ENCODE measurements around the gene LPCAT3. TPM values are rescaled to one million over a fixed set of nuclear protein-coding genes. Genes with fewer than 3 reads are reported as not detected.
A peak's percentile ranks its signal among the peaks of the same experiment; 100 is the strongest.
"Not testable (repeated sequence)": the region's sequence is repeated elsewhere in the genome, so short reads cannot be mapped to it uniquely, and the experiment has no call there.

Gene LPCAT3
- polyA plus RNA-seq, 3 donors from 2014 or later, result 18.4 to 39.2 (median 34.8) TPM

DNA sequence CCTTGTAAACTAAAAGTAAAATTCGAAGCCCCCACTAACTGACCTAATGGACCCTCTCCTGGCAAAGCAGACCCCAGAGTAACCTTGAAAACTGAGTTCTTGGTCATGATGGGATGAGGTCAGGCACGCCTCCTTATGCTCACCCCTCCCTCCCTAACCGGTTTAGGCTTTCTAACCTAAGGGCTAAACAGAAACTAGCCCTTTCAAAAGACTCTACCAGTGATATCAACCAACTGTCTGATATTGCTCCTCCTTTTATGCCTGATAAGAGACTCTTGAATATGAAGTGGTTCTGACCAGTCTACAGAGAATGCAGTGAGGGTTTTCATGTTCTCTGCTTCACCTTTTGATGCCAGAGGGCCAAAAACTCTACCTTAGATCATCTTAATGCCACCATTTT is 4.8 kb upstream of the LPCAT3 start:
- Mint-ChIP-seq H3K36me3 (no peaks in the 10 kb centered on the region), H3K27ac (no peak overlapping the region), H3K27me3 (ENCODE audit: low read depth in 3 of 3) (peaks cover 0 to 5% (median 0%) of the 10 kb centered on the region in 3 donors), H3K4me1 (peaks cover 4 to 9% of the 10 kb centered on the region in 2 donors), H3K9me3 (no peaks in the 10 kb centered on the region), H3K4me3 (no peak overlapping the region)
- no peak for DNase-seq

DNA sequence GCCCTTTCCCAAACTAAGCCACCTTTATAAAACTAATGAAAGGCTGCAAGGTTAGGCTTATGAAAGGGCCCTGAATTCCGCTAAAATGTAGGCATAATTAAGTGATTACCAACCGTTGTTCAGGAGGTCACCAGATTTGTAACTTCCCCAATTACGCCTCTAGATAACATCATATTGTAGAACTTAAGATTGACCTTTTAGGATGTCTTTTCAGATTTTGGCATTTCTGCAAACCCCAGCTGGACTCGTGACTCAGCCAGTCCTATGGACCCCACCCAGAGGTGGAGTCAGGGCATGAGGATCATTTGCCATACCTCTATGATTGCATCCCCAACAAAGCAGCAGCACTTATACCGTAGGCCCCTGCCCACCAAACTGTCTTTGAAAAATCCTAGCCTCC is 3.7 kb upstream of the LPCAT3 start:
- Mint-ChIP-seq H3K36me3 (no peaks in the 10 kb centered on the region), H3K9me3 (no peaks in the 10 kb centered on the region), H3K4me3 (no peak overlapping the region), H3K27me3 (ENCODE audit: low read depth in 3 of 3) (peaks cover 0 to 6% (median 0%) of the 10 kb centered on the region in 3 donors), H3K27ac (no peak overlapping the region), H3K4me1 (peaks cover 13 to 20% of the 10 kb centered on the region in 2 donors)
- DNase-seq, result no peak

- no peak for DNase-seq
- Mint-ChIP-seq H3K27me3 (ENCODE audit: low read depth in 3 of 3) (peaks cover 0 to 6% (median 0%) of the 10 kb centered on the region in 3 donors), H3K27ac (peak overlapping the region; percentile 76 to 96 (median 93)), H3K36me3 (no peaks in the 10 kb centered on the region), H3K4me1 (peaks cover 17 to 35% of the 10 kb centered on the region in 2 donors), H3K4me3 (peak overlapping the region; percentile 88 to 100 (median 90)), H3K9me3 (no peaks in the 10 kb centered on the region)
These were observed 830 bp upstream of the LPCAT3 start for GRCh38 chr12:7019043-7019569.

- H3K4me1 Mint-ChIP-seq, result peaks cover 17 to 35% of the 10 kb centered on the region in 2 donors
- DNase-seq, result no peak
- peaks cover 0 to 6% (median 0%) of the 10 kb centered on the region in 3 donors for H3K27me3 Mint-ChIP-seq (ENCODE audit: low read depth in 3 of 3)
- peaks cover 0 to 9% (median 0%) of the 10 kb centered on the region in 3 donors for H3K36me3 Mint-ChIP-seq
- H3K27ac Mint-ChIP-seq, result peak overlapping the region; percentile 90 to 96 (median 94)
- peak overlapping the region; percentile 88 to 100 (median 90) for H3K4me3 Mint-ChIP-seq
- H3K9me3 Mint-ChIP-seq, result no peaks in the 10 kb centered on the region
These were observed 366 bp downstream of the LPCAT3 start for GRCh38 chr12:7017870-7018349.

DNA sequence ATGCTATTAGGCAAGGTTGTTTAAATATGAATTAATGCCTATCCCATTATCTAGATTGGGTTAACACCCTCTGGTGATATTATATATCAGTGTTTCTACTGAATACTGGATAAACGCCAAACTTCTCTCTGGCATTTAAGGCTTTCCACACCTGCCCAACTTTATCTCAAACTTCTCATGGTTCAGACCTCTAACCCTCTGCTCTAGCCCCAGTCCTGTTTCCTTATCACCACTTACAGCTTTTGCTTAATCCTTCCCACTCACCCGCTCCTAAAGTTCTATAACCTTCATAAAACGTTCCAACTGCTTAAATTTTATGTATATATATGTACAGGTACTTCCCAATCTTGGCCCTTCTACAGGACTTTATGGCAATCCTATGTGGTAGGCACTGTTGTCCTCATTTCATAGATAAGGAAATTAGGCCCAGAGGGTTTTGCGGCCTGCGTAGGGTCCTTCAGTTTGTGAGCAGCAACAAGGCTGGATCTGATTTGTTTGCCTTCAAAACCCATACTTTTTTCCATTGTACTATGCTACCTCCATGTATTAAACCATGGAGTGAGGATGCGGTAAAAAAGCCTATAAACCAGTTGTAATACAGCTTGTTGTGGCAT is 1.2 kb downstream of the LPCAT3 start:
- Mint-ChIP-seq H3K4me1 (peaks cover 17 to 35% of the 10 kb centered on the region in 2 donors), H3K27me3 (ENCODE audit: low read depth in 3 of 3) (peaks cover 0 to 6% (median 0%) of the 10 kb centered on the region in 3 donors), H3K4me3 (peak overlapping the region; percentile 88 to 100 (median 90)), H3K36me3 (peaks cover 0 to 11% (median 0%) of the 10 kb centered on the region in 3 donors), H3K9me3 (no peaks in the 10 kb centered on the region), H3K27ac (peak overlapping the region; percentile 90 to 96 (median 94))
- no peak for DNase-seq

GRCh38 chr12:7015555-7016370 is 2.5 kb downstream of the LPCAT3 start:
- no peak for DNase-seq
- peaks cover 0 to 11% (median 0%) of the 10 kb centered on the region in 3 donors for H3K36me3 Mint-ChIP-seq
- peaks cover 0 to 6% (median 0%) of the 10 kb centered on the region in 3 donors for H3K27me3 Mint-ChIP-seq (ENCODE audit: low read depth in 3 of 3)
- H3K4me1 Mint-ChIP-seq, result peaks cover 17 to 35% of the 10 kb centered on the region in 2 donors
- H3K27ac Mint-ChIP-seq, result peak overlapping the region in 1 of 6 donors; percentile 47
- no peaks in the 10 kb centered on the region for H3K9me3 Mint-ChIP-seq
- H3K4me3 Mint-ChIP-seq, result peak overlapping the region in 1 of 5 donors; percentile 1

DNA sequence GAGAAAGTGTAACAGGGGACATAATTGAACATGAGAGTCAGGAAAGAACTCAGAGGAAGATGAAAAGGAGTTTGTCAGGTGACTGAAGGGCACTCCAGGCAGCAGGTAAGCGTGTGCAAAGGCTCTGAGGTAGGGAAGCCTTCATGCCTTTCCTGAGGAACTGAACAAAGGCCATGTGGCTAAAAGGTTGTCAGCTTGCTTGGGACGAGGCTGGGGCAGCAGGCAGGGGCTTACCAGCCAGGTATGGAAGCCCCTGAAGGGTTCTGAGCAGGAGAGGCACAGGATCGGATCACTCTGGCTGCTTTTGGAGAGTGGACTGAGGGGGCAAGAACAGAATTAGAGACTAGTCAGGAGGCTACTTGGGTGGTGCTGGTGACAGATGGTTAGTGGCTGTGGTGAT is 5.2 kb downstream of the LPCAT3 start:
- DNase-seq, result no peak
- peaks cover 14 to 26% of the 10 kb centered on the region in 2 donors for H3K4me1 Mint-ChIP-seq
- peaks cover 0 to under 1% (median 0%) of the 10 kb centered on the region in 3 donors for H3K27me3 Mint-ChIP-seq (ENCODE audit: low read depth in 3 of 3)
- no peak overlapping the region for H3K27ac Mint-ChIP-seq
- no peak overlapping the region for H3K4me3 Mint-ChIP-seq
- peaks cover 0 to 11% (median 0%) of the 10 kb centered on the region in 3 donors for H3K36me3 Mint-ChIP-seq
- no peaks in the 10 kb centered on the region for H3K9me3 Mint-ChIP-seq

DNA sequence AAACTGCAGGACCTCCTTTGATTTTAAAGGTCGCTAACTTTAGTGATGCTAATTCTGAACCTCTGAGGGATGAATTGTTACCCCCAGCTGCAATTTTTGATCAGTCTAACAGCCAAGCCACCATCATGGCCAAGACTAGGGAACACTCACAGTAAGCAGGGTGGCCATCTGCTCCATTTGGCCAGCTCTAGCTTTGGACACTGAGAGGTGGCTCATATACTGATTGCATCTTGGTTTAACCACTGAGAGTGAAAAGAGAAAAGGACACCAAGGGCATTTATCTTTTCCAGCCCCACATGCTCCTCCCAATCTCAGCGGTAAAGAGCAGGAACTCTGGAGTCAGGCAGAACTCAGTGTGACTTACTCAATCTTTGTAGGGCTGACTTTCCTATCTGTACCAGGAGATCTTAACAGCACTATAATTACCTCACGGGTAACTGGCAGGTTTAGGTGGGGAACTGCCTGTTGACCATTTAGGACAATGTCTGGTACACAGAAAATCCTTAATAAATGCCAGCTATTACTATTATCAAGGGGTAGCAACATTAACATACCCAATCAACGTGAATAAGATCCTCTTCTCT is 6.2 kb downstream of the LPCAT3 start:
- no peak overlapping the region for H3K4me3 Mint-ChIP-seq

DNA sequence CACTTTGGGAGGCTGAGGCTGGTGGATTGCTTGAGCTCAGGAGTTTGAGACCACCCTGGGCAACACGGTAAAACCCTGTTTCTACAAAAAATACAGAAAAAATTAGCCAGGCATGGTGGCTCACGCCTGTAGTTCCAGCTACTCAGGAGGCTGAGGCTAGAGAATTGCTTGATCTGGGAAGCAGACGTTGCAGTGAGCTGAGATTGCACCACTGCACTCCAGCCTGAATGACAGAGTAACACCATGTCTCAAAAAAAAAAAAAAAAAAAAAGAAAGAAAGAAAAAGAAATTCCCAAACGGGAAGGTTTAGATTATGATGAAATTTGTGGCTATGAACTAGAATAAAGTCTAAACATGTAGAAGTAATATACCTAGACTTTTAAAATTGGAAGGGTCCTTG is 6.9 kb downstream of the LPCAT3 start:
- H3K9me3 Mint-ChIP-seq; H3K27me3 Mint-ChIP-seq (ENCODE audit: low read depth in 3 of 3); H3K4me1 Mint-ChIP-seq; H3K4me3 Mint-ChIP-seq; DNase-seq; H3K27ac Mint-ChIP-seq: not testable (repeated sequence)
- peaks cover 0 to 14% (median 0%) of the 10 kb centered on the region in 3 donors for H3K36me3 Mint-ChIP-seq

More for the DNA sequence above, 6.2 kb downstream of the LPCAT3 start:
- DNase-seq, result no peak
- H3K27ac Mint-ChIP-seq, result no peak overlapping the region
- no peaks in the 10 kb centered on the region for H3K9me3 Mint-ChIP-seq
- H3K4me1 Mint-ChIP-seq, result peaks cover 7 to 17% of the 10 kb centered on the region in 2 donors
- H3K27me3 Mint-ChIP-seq (ENCODE audit: low read depth in 3 of 3), result no peaks in the 10 kb centered on the region
- H3K36me3 Mint-ChIP-seq, result peaks cover 0 to 14% (median 0%) of the 10 kb centered on the region in 3 donors

DNA sequence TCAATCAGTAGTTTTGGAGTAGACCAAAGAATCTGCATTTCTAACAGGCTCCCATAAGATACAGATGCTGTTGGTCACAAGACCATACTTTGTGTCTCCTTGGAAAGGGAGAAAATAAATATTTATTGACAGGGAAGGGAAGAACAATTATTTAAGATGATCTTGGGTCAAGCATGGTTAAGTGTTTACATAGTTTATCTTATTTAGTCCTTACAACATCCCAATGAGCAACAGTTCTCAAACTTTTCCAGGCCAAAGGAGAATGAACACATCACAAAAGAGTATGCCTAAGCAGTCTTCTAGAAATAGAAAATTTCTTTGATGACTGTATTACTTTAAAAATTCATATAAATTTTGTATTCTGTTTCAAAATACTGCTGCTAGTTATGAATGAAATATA is 8.8 kb downstream of the LPCAT3 start:
- Mint-ChIP-seq H3K27me3 (ENCODE audit: low read depth in 3 of 3) (no peaks in the 10 kb centered on the region), H3K27ac (no peak overlapping the region)

DNA sequence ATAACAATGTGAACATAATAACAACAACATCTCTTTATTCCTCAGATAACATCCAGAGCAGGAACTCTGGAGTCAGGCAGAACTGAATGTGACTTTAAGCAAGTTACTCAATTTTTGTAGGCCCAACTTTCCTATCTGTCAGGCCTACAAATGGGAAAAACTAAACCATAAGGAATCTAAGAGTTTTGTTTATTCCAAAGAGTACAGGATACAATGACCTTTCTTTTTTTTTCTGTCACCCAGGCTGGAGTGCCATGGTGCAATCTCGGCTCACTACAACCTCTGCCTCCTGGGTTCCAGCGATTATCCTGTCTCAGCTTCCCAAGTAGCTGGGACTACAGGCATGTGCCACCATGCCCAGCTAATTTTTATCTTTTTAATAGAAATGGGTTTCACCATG is 9.4 kb downstream of the LPCAT3 start:
- no peaks in the 10 kb centered on the region for H3K9me3 Mint-ChIP-seq
- H3K36me3 Mint-ChIP-seq, result peaks cover 0 to 14% (median 0%) of the 10 kb centered on the region in 3 donors
- H3K27ac Mint-ChIP-seq, result no peak overlapping the region
- no peak for DNase-seq
- peaks cover 2 to 4% of the 10 kb centered on the region in 2 donors for H3K4me1 Mint-ChIP-seq
- no peaks in the 10 kb centered on the region for H3K27me3 Mint-ChIP-seq (ENCODE audit: low read depth in 3 of 3)
- no peak overlapping the region for H3K4me3 Mint-ChIP-seq

More for the DNA sequence above, 8.8 kb downstream of the LPCAT3 start:
- peaks cover 0 to 14% (median 0%) of the 10 kb centered on the region in 3 donors for H3K36me3 Mint-ChIP-seq
- no peak for DNase-seq
- H3K9me3 Mint-ChIP-seq, result no peaks in the 10 kb centered on the region
- peaks cover 0 to 2% of the 10 kb centered on the region in 2 donors for H3K4me1 Mint-ChIP-seq
- no peak overlapping the region for H3K4me3 Mint-ChIP-seq

DNA sequence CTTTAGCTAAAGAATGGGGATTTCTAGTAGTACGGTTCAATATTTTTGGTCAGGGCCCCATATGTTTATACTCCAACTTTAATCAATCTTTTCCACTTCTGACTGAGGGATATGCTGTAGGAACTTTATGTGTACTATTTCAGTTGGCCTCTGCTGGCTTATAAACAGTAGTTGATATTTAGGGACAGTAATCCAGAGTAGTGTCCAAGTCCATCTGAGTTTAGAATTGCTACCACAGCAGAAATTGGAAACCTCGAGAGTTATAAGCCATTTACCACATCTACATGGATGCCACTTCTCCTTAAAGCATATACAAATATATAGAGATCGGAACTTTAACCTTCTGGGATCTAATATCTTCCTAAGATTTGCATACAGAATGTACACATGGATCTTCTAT is 11.6 kb downstream of the LPCAT3 start:
- Mint-ChIP-seq H3K27me3 (ENCODE audit: low read depth in 3 of 3) (no peaks in the 10 kb centered on the region), H3K4me3 (no peak overlapping the region), H3K27ac (no peak overlapping the region), H3K4me1 (peaks cover 2 to 5% of the 10 kb centered on the region in 2 donors), H3K9me3 (no peaks in the 10 kb centered on the region), H3K36me3 (peaks cover 0 to 5% (median 0%) of the 10 kb centered on the region in 3 donors)
- DNase-seq, result no peak

DNA sequence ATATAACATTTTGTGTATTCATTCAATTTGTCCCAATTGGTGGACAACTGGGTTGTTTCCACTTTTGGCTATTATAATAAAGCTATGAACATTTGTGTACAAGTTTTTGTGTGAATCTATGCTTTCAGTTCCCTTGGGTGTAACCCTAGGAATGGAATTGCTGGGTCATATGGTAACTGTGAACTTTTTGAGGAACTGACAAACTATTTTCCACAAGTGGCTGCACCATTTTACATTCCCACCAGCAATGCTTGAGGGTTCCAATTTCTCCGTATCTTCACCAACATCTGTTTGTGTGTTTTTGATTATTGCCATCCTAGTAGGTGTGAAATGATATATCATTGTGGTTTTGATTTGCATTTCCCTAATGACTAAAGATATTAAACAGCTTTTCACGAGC is 13.0 kb downstream of the LPCAT3 start:
- Mint-ChIP-seq H3K4me1 (peaks cover 2 to 5% of the 10 kb centered on the region in 2 donors), H3K36me3 (peaks cover 0 to 9% (median 0%) of the 10 kb centered on the region in 3 donors), H3K9me3 (no peaks in the 10 kb centered on the region)

More for the DNA sequence above, 13.0 kb downstream of the LPCAT3 start:
- H3K4me3 Mint-ChIP-seq, result no peak overlapping the region
- no peaks in the 10 kb centered on the region for H3K27me3 Mint-ChIP-seq (ENCODE audit: low read depth in 3 of 3)
- DNase-seq, result no peak
- H3K27ac Mint-ChIP-seq, result no peak overlapping the region
